MM.1S (cell line): ENCODE data around the gene CNTNAP4.

Source experiments
- DNase-seq: peaks from one replicate; pipeline ENCODE4 v3.0.0-alpha.2; 2015
- H2AFZ ChIP-seq: fragments of 300-600 bp; sonication (generic); 2 replicates; pipeline ENCODE4 v1.6.0; 2016; ENCODE audit warnings: antibody characterized with exemption, low read length
- H3F3A ChIP-seq: fragments of 300-600 bp; sonication (generic); 2 replicates; pipeline ENCODE4 v1.6.1; 2016; ENCODE audit warnings: mild to moderate bottlenecking, antibody characterized with exemption, low read length, moderate library complexity, mixed read lengths; ENCODE audit not compliant: insufficient read depth
- H3K27ac ChIP-seq: fragments of 300-600 bp; sonication (generic); 2 replicates; pipeline ENCODE4 v1.5.1; 2016; ENCODE audit warnings: mild to moderate bottlenecking, low read length
- H3K27me3 ChIP-seq: fragments of 300-600 bp; sonication (generic); replicated peaks from 2 replicates; pipeline ENCODE4 v1.6.0; 2016; ENCODE audit warnings: low read length; ENCODE audit not compliant: insufficient read depth
- H3K36me3 ChIP-seq: fragments of 300-600 bp; sonication (generic); replicated peaks from 2 replicates; pipeline ENCODE4 v1.6.1; 2016; ENCODE audit warnings: mild to moderate bottlenecking, low read length, mixed read lengths; ENCODE audit not compliant: insufficient read depth
- H3K4me1 ChIP-seq: fragments of 300-600 bp; sonication (generic); 2 replicates; pipeline ENCODE4 v1.6.1; 2016; ENCODE audit warnings: low read length, mixed read lengths
- H3K4me2 ChIP-seq: fragments of 300-600 bp; sonication (generic); 2 replicates; pipeline ENCODE4 v1.6.0; 2016; ENCODE audit warnings: low read depth, low read length
- H3K4me3 ChIP-seq: fragments of 300-600 bp; sonication (generic); 2 replicates; pipeline ENCODE4 v1.5.1; 2016; ENCODE audit warnings: low read length, mixed read lengths
- H3K79me2 ChIP-seq: fragments of 300-600 bp; sonication (generic); 2 replicates; pipeline ENCODE4 v1.6.1; 2016; ENCODE audit warnings: mixed run types, low read length, mixed read lengths
- H3K9ac ChIP-seq: fragments of 300-600 bp; sonication (generic); 2 replicates; pipeline ENCODE4 v1.6.1; 2016; ENCODE audit warnings: low read length, mixed read lengths
- H3K9me2 ChIP-seq: fragments of 300-600 bp; sonication (generic); replicated peaks from 2 replicates; pipeline ENCODE4 v1.6.1; 2016; ENCODE audit warnings: mild to moderate bottlenecking, low read length, mixed read lengths; ENCODE audit not compliant: insufficient read depth
- H3K9me3 ChIP-seq: fragments of 300-600 bp; sonication (generic); replicated peaks from 2 replicates; pipeline ENCODE4 v1.6.1; 2016; ENCODE audit warnings: mild to moderate bottlenecking, low read length, mixed read lengths; ENCODE audit not compliant: insufficient read depth
- H4K20me1 ChIP-seq: fragments of 300-600 bp; sonication (generic); 2 replicates; pipeline ENCODE4 v1.6.1; 2016; ENCODE audit warnings: mild to moderate bottlenecking, low read length, moderate library complexity, mixed read lengths; ENCODE audit not compliant: insufficient read depth
- CTCF ChIP-seq: fragments of 300-600 bp; sonication (generic); IDR thresholded peaks from 2 replicates; pipeline ENCODE4 v1.5.1; 2016; ENCODE audit warnings: antibody characterized with exemption, low read length, mixed read lengths
- EZH2 ChIP-seq: fragments of 300-600 bp; sonication (generic); optimal IDR thresholded peaks from 2 replicates; pipeline ENCODE3; 2017; ENCODE audit warnings: low read depth, mild to moderate bottlenecking, antibody characterized with exemption, low read length, mixed read lengths
- EZH2phosphoT487 ChIP-seq: fragments of 300-600 bp; sonication (generic); IDR thresholded peaks from 2 replicates; pipeline ENCODE4 v1.6.1; 2018; ENCODE audit warnings: antibody characterized with exemption, low read length

The CNTNAP4 gene

GRCh38 chr16:76531236-76531635, 254.0 kb downstream of the CNTNAP4 start:
- no peak overlapping the region for H2AFZ ChIP-seq
- no peak overlapping the region for H3K9ac ChIP-seq
- H3K4me3 ChIP-seq = no peak overlapping the region
- H3K4me1 ChIP-seq = no peaks in the 10 kb centered on the region
- H3K27ac ChIP-seq = no peak overlapping the region
- no peaks in the 10 kb centered on the region for H3K79me2 ChIP-seq
- H3K36me3 ChIP-seq = no peaks in the 10 kb centered on the region
- no peaks in the 10 kb centered on the region for H3K9me3 ChIP-seq
- TF ChIP-seq EZH2 (no peak), CTCF (no peak)
- H3K4me2 ChIP-seq = no peak overlapping the region
- no peaks in the 10 kb centered on the region for H4K20me1 ChIP-seq
- H3F3A ChIP-seq = no peaks in the 10 kb centered on the region
- no peak for DNase-seq
- H3K9me2 ChIP-seq = no peaks in the 10 kb centered on the region
- H3K27me3 ChIP-seq = no peaks in the 10 kb centered on the region

- H3K9me2 ChIP-seq = no peaks in the 10 kb centered on the region
- H3K9me3 ChIP-seq = no peaks in the 10 kb centered on the region
- H3K36me3 ChIP-seq = no peaks in the 10 kb centered on the region
- H3F3A ChIP-seq = no peaks in the 10 kb centered on the region
- no peak overlapping the region for H3K27ac ChIP-seq
- H3K4me2 ChIP-seq = no peak overlapping the region
- no peak overlapping the region for H3K4me3 ChIP-seq
- no peak for DNase-seq
- H4K20me1 ChIP-seq = no peaks in the 10 kb centered on the region
- no peaks in the 10 kb centered on the region for H3K27me3 ChIP-seq
- H3K9ac ChIP-seq = no peak overlapping the region
- H3K79me2 ChIP-seq = no peaks in the 10 kb centered on the region
- H3K4me1 ChIP-seq = no peaks in the 10 kb centered on the region
- no peak overlapping the region for H2AFZ ChIP-seq
- TF ChIP-seq EZH2phosphoT487 (no peak), EZH2 (no peak), CTCF (no peak)
These were observed 255.2 kb downstream of the CNTNAP4 start for GRCh38 chr16:76532188-76532973.

- no peak for DNase-seq
- no peak overlapping the region for H3K4me2 ChIP-seq
- no peaks in the 10 kb centered on the region for H3K4me1 ChIP-seq
- no peaks in the 10 kb centered on the region for H3K79me2 ChIP-seq
- no peaks in the 10 kb centered on the region for H3F3A ChIP-seq
- no peaks in the 10 kb centered on the region for H4K20me1 ChIP-seq
- H3K9me2 ChIP-seq = no peaks in the 10 kb centered on the region
- H3K9ac ChIP-seq = no peak overlapping the region
- H2AFZ ChIP-seq = no peak overlapping the region
- no peaks in the 10 kb centered on the region for H3K36me3 ChIP-seq
- H3K27ac ChIP-seq = no peak overlapping the region
- H3K27me3 ChIP-seq = no peaks in the 10 kb centered on the region
- TF ChIP-seq EZH2 (no peak), EZH2phosphoT487 (no peak), CTCF (no peak)
- H3K4me3 ChIP-seq = no peak overlapping the region
- H3K9me3 ChIP-seq = no peaks in the 10 kb centered on the region
These were observed 262.4 kb downstream of the CNTNAP4 start for GRCh38 chr16:76539609-76540008.
